Panc1 (cell line): Measurements from ENCODE around the gene ATP11A. TPM values are rescaled to one million over a fixed set of nuclear protein-coding genes. Genes with fewer than 3 reads are reported as not detected.

ENCODE experiments used
- ATAC-seq: fragments of 200-7000 bp; cut with Tn5 transposase; 2 replicates; pipeline ENCODE4 v1.9.1; 2020; ENCODE audit warnings: mild to moderate bottlenecking, moderate library complexity
- BruUV-seq: library from RNA; stranded (reverse); fragments of 400-500 nt; replicated peaks from 2 replicates; lab custom pipeline; 2021; lab: Mats Ljungman, UMichigan
- CTCF ChIA-PET: fragments of 300-600 bp; sonication (Branson Sonifier 250); formaldehyde crosslinking; loops from one replicate; lab custom pipeline; 2022; ENCODE audit warnings: antibody characterized with exemption; lab: Charles Lee
- POLR2A ChIA-PET: fragments of 300-600 bp; sonication (Branson Sonifier 250); formaldehyde crosslinking; loops from one replicate; lab custom pipeline; 2022; ENCODE audit warnings: antibody characterized with exemption; lab: Charles Lee
- DNase-seq: peaks from one replicate; pipeline ENCODE4 v3.0.0-alpha.2; 2010; ENCODE audit warnings: low read depth, low spot score
- H3K27ac ChIP-seq: 2 replicates; pipeline ENCODE4 v1.5.1; 2011; ENCODE audit warnings: mild to moderate bottlenecking, low read length, inconsistent platforms
- H3K27me3 ChIP-seq: fragments of 200-500 bp; sonication (Bioruptor generic); 2 replicates; pipeline ENCODE4 v1.6.0; 2014; ENCODE audit warnings: low read length, inconsistent platforms; ENCODE audit not compliant: control insufficient read depth, insufficient read depth
- H3K36me3 ChIP-seq: fragments of 200-500 bp; sonication (Bioruptor generic); 2 replicates; pipeline ENCODE4 v1.5.1; 2014; ENCODE audit warnings: inconsistent platforms, mild to moderate bottlenecking, low read length, moderate library complexity; ENCODE audit not compliant: control insufficient read depth, insufficient read depth
- H3K4me1 ChIP-seq: 2 replicates; pipeline ENCODE4 v1.5.1; 2011; ENCODE audit warnings: inconsistent platforms, mild to moderate bottlenecking, low read length, moderate library complexity; ENCODE audit not compliant: control insufficient read depth, insufficient read depth
- H3K4me3 ChIP-seq, 2 experiments: 2 replicates each; pipeline ENCODE4 v1.5.1; 2011 to 2012; ENCODE audit warnings: low read depth in 2 of 2, low read length in 2 of 2, mild to moderate bottlenecking in 2 of 2, inconsistent platforms in 1 of 2, moderate library complexity in 1 of 2
- H3K9me3 ChIP-seq: fragments of 200-500 bp; sonication (Bioruptor generic); 2 replicates; pipeline ENCODE4 v1.5.1; 2014; ENCODE audit warnings: low read depth, mild to moderate bottlenecking, inconsistent platforms, low read length, moderate library complexity; ENCODE audit not compliant: control insufficient read depth, insufficient read depth
- CTCF ChIP-seq: fragments of 450-650 bp; IDR thresholded peaks from 2 replicates; pipeline ENCODE4 v1.5.1; 2017; ENCODE audit warnings: mild to moderate bottlenecking
- POLR2AphosphoS5 ChIP-seq: IDR thresholded peaks from 2 replicates; pipeline ENCODE4 v1.6.1; 2012; ENCODE audit warnings: mild to moderate bottlenecking, low read depth, low read length, moderate library complexity
- REST ChIP-seq, 2 experiments: IDR thresholded peaks; 2 replicates each; pipeline ENCODE4 v1.6.1; 2011 to 2012; ENCODE audit warnings: low read depth in 2 of 2, control low read depth in 1 of 2, low read length in 1 of 2, mild to moderate bottlenecking in 1 of 2, moderate library complexity in 1 of 2; ENCODE audit not compliant: insufficient read depth in 1 of 2
- SIN3A ChIP-seq: IDR thresholded peaks from 2 replicates; pipeline ENCODE4 v1.6.1; 2012; ENCODE audit warnings: low read depth, mild to moderate bottlenecking, low read length, moderate library complexity, borderline replicate concordance; ENCODE audit not compliant: insufficient read depth
- TCF7L2 ChIP-seq: IDR thresholded peaks from 2 replicates; pipeline ENCODE4 v1.6.1; 2011; ENCODE audit warnings: mild to moderate bottlenecking, low read depth, low read length, inconsistent platforms
- in situ Hi-C: cut with HindIII; loops from 2 replicates; pipeline ENCODE4 v1.10.0; 2016; ENCODE audit warnings: low sequenced_read_pairs, low pct_unique_long_range_greater_than_20kb
- intact Hi-C: fragments of 100-400 bp; cut with micrococcal nuclease; formaldehyde crosslinking; loops from one replicate; pipeline ENCODE4 v1.10.0; 2022; ENCODE audit not compliant: unreplicated experiment
- total RNA-seq: library from RNA; stranded (reverse); gene quantifications from one replicate; pipeline ENCODE4 v1.2.1, GENCODE V29; 2021; ENCODE audit not compliant: unreplicated experiment

Gene ATP11A
- total RNA-seq, 1 experiment from 2014 or later: 85.8 TPM

- H3K27ac ChIP-seq: no peak overlapping the region
- in situ Hi-C loops (no loop called here), intact Hi-C loops (no loop called here)
- H3K27me3 ChIP-seq: no peaks in the 10 kb centered on the region
- ATAC-seq: no peak
- TF ChIP-seq TCF7L2 (no peak), SIN3A (no peak), POLR2AphosphoS5 (no peak), REST (IDR thresholded peaks at IDR 0.05; ENCODE audit: insufficient read depth in 1 of 2, low read depth in 2 of 2, low read length in 1 of 2) (no peak), CTCF (no peak)
- no TSS peak for BruUV-seq
- no peaks in the 10 kb centered on the region for H3K4me1 ChIP-seq
- DNase-seq: no peak
- no peaks in the 10 kb centered on the region for H3K36me3 ChIP-seq
- CTCF ChIA-PET: interaction anchor here (0.7 kb wide), 1 partner anchor 152 kb away, joined by 7 read pairs; no protein-coding TSS in a partner anchor
- no peaks in the 10 kb centered on the region for H3K9me3 ChIP-seq
- H3K4me3 ChIP-seq: no peak overlapping the region
- POLR2A ChIA-PET: no interaction called here
Observed at GRCh38 chr13:112911883-112912282, 222.0 kb downstream of the ATP11A start.

- intact Hi-C loops: no loop called here
- no peak for DNase-seq
- H3K4me1 ChIP-seq: no peaks in the 10 kb centered on the region
Observed at GRCh38 chr13:112912726-112913440, 223.0 kb downstream of the ATP11A start.

More at GRCh38 chr13:112912726-112913440, 223.0 kb downstream of the ATP11A start:
- in situ Hi-C loops: no loop called here
- no TSS peak for BruUV-seq
- H3K9me3 ChIP-seq: no peaks in the 10 kb centered on the region
- CTCF ChIA-PET: interaction anchor here (0.7 kb wide), 1 partner anchor 151 kb away, joined by 7 read pairs; no protein-coding TSS in a partner anchor
- TF ChIP-seq TCF7L2 (no peak), POLR2AphosphoS5 (no peak), CTCF (no peak), REST (IDR thresholded peaks at IDR 0.05; ENCODE audit: insufficient read depth in 1 of 2, low read depth in 2 of 2, low read length in 1 of 2) (no peak), SIN3A (no peak)
- H3K4me3 ChIP-seq: no peak overlapping the region
- ATAC-seq: no peak
- H3K36me3 ChIP-seq: no peaks in the 10 kb centered on the region
- H3K27me3 ChIP-seq: no peaks in the 10 kb centered on the region
- POLR2A ChIA-PET: no interaction called here
- no peak overlapping the region for H3K27ac ChIP-seq
